Measurements from ENCODE around the gene TAAR2. TPM values are rescaled to one million over a fixed set of nuclear protein-coding genes. Genes with fewer than 3 reads are reported as not detected.
A peak's percentile ranks its signal among the peaks of the same experiment; 100 is the strongest.
"Not testable (repeated sequence)": the region's sequence is repeated elsewhere in the genome, so short reads cannot be mapped to it uniquely, and the experiment has no call there.

Gene TAAR2
- total RNA-seq, 2 experiments from 2014 or later = not detected

DNA sequence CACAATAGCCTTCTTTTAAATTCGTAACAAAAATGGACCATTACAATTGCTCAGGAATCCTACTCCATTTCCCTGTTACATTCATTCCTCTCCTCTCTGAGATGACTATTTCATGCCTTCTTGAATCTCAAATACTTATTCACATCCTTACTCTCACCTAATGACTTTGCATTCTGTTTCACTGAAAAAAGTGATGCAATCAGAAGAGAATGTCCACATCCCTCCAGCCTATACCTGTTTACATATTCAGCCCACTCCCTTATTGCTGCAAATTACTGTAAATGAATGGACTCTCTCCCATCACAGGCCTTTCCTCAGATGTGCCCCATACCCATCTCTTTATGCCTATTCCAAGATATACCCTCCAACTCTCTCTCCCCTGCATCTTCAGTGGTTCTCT, 26.4 kb upstream of the TAAR2 start:
- intact Hi-C loops (cut with DNase I, micrococcal nuclease) = no loop called here
- Mint-ChIP-seq H3K4me1 (peaks cover 2% of the 10 kb centered on the region), H3K9me3 (ENCODE audit: low read depth) (no peaks in the 10 kb centered on the region), H3K27me3 (peaks cover 4% of the 10 kb centered on the region), H3K36me3 (ENCODE audit: low read depth) (no peaks in the 10 kb centered on the region), H3K27ac (no peak overlapping the region), H3K4me3 (no peak overlapping the region)
- ChIA-PET POLR2A (no interaction called here), CTCF (no interaction called here)
- DNase-seq (no peak), ATAC-seq (no peak)

DNA sequence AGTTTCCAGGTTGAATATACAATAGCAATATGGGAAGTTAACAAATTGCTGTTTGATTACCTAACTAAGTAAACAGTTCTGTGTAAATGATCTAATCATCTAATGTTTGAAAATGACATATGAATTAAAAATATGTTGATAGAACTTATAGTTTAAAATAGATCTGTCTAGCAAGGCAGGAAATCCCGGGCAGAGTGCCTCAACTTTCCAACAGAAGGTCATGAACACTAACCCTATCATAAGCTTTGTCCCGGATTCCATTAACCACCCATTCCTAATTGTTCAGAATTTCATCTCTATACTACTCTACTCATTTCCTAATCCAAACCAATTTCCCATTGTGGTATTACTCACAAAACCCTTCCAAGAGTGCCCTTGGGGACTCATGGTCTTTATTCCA, 24.8 kb upstream of the TAAR2 start:
- H3K4me1 Mint-ChIP-seq = peaks cover 2% of the 10 kb centered on the region
- POLR2A ChIA-PET = no interaction called here
- no peak overlapping the region for H3K4me3 Mint-ChIP-seq
- H3K36me3 Mint-ChIP-seq (ENCODE audit: low read depth) = no peaks in the 10 kb centered on the region
- CTCF ChIA-PET = interaction anchor here (0.8 kb wide), 1 partner anchor 14 kb away, joined by 3 read pairs; no protein-coding TSS in a partner anchor
- H3K27me3 Mint-ChIP-seq = peaks cover 4% of the 10 kb centered on the region
- intact Hi-C loops (cut with DNase I, micrococcal nuclease) = no loop called here
- no peaks in the 10 kb centered on the region for H3K9me3 Mint-ChIP-seq (ENCODE audit: low read depth)
- ATAC-seq (no peak), DNase-seq (no peak)
- no peak overlapping the region for H3K27ac Mint-ChIP-seq

DNA sequence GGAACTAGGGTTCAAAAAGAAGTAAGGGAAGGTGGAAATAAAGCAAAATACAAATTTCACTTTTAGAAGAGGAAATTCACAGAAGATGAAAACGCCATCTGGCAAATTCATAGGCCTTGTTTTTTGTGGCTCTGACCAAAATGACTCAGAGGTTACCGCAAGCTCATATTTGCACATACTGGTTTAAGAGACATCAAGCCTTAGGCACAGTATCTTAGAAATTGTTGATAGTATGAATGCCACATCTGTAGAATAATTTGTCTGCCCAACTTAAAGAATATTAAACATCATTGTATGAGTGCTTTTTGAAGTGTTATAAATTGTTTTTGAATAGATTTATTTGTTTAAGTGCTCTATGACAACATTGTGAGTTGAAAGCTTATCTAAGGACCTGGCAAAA, 24.3 kb upstream of the TAAR2 start:
- H3K9me3 Mint-ChIP-seq (ENCODE audit: low read depth) = no peaks in the 10 kb centered on the region
- peaks cover 4% of the 10 kb centered on the region for H3K27me3 Mint-ChIP-seq
- H3K36me3 Mint-ChIP-seq (ENCODE audit: low read depth) = no peaks in the 10 kb centered on the region
- CTCF ChIA-PET = interaction anchor here (0.8 kb wide), 1 partner anchor 14 kb away, joined by 3 read pairs; no protein-coding TSS in a partner anchor
- H3K27ac Mint-ChIP-seq = no peak overlapping the region
- H3K4me1 Mint-ChIP-seq = peaks cover 2% of the 10 kb centered on the region
- intact Hi-C loops (cut with DNase I, micrococcal nuclease) = no loop called here
- POLR2A ChIA-PET = no interaction called here
- ATAC-seq (peak; percentile 44), DNase-seq (peak; percentile 30)
- no peak overlapping the region for H3K4me3 Mint-ChIP-seq

DNA sequence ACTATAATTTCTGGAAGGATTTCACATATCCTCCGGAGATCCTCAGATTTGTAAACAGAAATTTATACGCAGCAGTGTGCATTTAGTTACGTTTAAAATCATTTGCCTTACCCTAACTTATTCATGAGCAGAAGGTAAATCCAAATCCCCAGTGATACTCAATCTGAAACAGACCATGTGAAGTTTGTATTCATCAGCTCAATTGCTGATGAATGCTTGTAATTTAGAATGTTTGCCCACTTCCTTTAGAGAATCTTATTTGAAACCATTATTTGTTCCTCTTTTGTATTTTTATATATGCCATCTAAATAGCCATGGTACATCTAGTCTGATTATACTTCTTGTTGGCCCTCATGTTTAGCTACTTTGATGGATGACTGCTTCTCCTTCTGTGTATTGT, 19.5 kb upstream of the TAAR2 start:
- Mint-ChIP-seq H3K4me1 (peaks cover 2% of the 10 kb centered on the region), H3K9me3 (ENCODE audit: low read depth) (no peaks in the 10 kb centered on the region), H3K36me3 (ENCODE audit: low read depth) (no peaks in the 10 kb centered on the region), H3K27me3 (peaks cover 4% of the 10 kb centered on the region), H3K4me3 (no peak overlapping the region), H3K27ac (no peak overlapping the region)
- intact Hi-C loops (cut with DNase I, micrococcal nuclease) = no loop called here
- CTCF ChIA-PET = no interaction called here
- POLR2A ChIA-PET = no interaction called here
- ATAC-seq = no peak
- DNase-seq = no peak

DNA sequence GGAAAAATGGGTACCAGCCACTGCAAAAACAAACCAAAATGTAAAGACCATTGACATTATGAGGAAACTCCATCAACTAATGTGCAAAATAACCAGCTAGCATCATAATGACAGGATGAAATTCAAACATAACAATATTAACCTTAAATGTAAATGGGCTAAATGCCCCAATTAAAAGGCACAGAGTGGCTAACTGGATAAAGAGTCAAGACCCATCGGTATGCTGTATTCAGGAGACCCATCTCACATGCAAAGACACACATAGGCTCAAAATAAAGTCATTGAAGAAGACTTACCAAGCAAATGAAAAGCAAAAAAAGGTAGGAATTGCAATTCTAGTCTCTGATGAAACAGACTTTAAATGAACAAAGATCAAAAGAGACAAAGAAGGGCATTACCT, 13.1 kb upstream of the TAAR2 start:
- CTCF ChIA-PET; H3K4me1 Mint-ChIP-seq; intact Hi-C loops (cut with DNase I, micrococcal nuclease); H3K4me3 Mint-ChIP-seq; H3K27ac Mint-ChIP-seq; POLR2A ChIA-PET; H3K36me3 Mint-ChIP-seq (ENCODE audit: low read depth); H3K9me3 Mint-ChIP-seq (ENCODE audit: low read depth); DNase-seq; ATAC-seq: not testable (repeated sequence)
- peaks cover 34% of the 10 kb centered on the region for H3K27me3 Mint-ChIP-seq

DNA sequence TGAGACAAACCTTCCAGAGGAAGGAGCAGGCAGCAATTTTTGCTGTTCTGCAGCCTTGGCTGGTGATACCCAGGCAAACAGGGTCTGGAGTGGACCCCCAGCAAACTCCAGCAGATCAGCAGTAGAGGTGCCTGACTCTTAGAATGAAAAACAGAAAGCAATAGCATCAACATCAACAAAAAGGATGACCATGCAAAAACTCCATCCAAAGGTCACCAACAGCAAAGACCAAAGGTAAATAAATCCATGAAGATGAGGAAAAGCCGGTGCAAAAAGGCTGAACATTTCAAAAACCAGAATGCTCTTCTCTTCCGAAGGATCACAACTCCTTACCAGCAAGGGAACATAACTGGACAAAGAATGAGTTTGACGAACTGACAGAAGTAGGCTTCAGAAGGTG, 11.8 kb upstream of the TAAR2 start:
- POLR2A ChIA-PET; ATAC-seq; intact Hi-C loops (cut with DNase I, micrococcal nuclease); H3K4me1 Mint-ChIP-seq; H3K9me3 Mint-ChIP-seq (ENCODE audit: low read depth); CTCF ChIA-PET; DNase-seq; H3K27ac Mint-ChIP-seq; H3K4me3 Mint-ChIP-seq; H3K36me3 Mint-ChIP-seq (ENCODE audit: low read depth): not testable (repeated sequence)
- H3K27me3 Mint-ChIP-seq = peaks cover 32% of the 10 kb centered on the region

DNA sequence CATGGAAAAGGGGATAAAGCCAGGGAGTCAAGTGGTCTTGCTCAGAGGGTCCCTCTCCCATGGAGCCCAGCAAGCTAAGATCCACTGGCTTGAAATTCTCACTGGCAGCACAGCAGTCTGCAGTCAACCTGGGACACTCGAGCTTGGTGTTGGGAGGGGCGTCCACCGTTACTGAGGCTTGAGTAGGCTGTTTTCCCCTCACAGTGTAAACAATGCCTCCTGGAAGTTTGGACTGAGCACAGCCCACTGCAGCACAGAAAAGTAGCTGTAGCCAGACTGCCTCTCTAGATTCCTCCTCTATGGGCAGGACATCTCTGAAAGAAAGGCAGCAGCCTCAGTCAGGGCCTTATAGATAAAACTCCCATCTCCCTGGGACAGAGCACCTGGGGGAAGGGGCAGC, 11.2 kb upstream of the TAAR2 start:
- H3K4me1 Mint-ChIP-seq; intact Hi-C loops (cut with DNase I, micrococcal nuclease); H3K9me3 Mint-ChIP-seq (ENCODE audit: low read depth); DNase-seq; H3K4me3 Mint-ChIP-seq; ATAC-seq; H3K27ac Mint-ChIP-seq; POLR2A ChIA-PET; H3K36me3 Mint-ChIP-seq (ENCODE audit: low read depth): not testable (repeated sequence)
- peaks cover 34% of the 10 kb centered on the region for H3K27me3 Mint-ChIP-seq
- CTCF ChIA-PET = interaction anchor here (0.6 kb wide), 1 partner anchor 140 kb away, joined by 4 read pairs; no protein-coding TSS in a partner anchor

DNA sequence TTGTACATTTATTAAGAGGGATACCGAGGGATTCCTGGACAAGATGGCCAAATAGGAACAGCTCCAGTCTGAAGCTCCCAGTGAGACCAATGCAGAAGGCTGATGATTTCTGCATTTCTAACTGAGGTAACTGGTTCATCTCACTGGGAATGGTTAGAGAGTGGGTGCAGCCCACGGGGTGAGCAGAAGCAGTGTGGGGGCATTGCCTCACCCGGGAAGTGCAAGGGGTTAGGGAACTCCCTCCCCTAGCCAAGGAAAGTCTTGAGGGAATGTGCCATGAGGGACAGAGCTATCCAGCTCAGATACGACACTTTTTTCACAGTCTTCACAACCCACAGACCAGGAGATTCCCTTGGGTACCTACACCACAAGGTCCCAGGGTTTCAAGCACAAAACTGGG, 10.7 kb upstream of the TAAR2 start:
- ChIA-PET POLR2A (no interaction called here), CTCF (interaction anchor here (0.6 kb wide), 1 partner anchor 141 kb away, joined by 4 read pairs; no protein-coding TSS in a partner anchor)
- intact Hi-C loops (cut with DNase I, micrococcal nuclease) = no loop called here

DNA sequence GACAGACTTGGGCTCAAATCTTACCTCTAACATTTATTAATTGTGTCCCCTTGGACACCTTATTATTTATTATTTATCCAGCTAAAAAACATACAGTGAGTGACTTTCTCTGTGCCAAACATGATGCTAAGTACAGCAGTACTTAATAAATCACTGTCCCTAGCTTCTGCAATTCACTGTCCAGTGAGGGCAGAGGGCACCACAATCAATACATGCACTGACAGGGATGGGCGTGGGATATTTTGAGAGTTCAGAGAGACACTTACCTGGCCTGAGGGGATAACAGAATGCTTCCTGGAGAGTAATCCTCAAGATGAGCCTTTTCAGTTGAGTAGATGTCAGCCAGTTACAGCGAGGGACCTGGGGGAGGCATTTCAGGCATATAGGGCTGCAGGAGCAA, 9.3 kb upstream of the TAAR2 start:
- ChIA-PET CTCF (interaction anchor here (1.2 kb wide), 1 partner anchor 12 kb away, joined by 3 read pairs; no protein-coding TSS in a partner anchor), POLR2A (no interaction called here)
- no peak for ATAC-seq

More for the DNA sequence above, 10.7 kb upstream of the TAAR2 start:
- H3K4me3 Mint-ChIP-seq = no peak overlapping the region
- no peaks in the 10 kb centered on the region for H3K36me3 Mint-ChIP-seq (ENCODE audit: low read depth)
- H3K27me3 Mint-ChIP-seq = peaks cover 34% of the 10 kb centered on the region
- no peak for ATAC-seq
- DNase-seq = no peak
- no peaks in the 10 kb centered on the region for H3K9me3 Mint-ChIP-seq (ENCODE audit: low read depth)
- H3K4me1 Mint-ChIP-seq = no peaks in the 10 kb centered on the region
- no peak overlapping the region for H3K27ac Mint-ChIP-seq

DNA sequence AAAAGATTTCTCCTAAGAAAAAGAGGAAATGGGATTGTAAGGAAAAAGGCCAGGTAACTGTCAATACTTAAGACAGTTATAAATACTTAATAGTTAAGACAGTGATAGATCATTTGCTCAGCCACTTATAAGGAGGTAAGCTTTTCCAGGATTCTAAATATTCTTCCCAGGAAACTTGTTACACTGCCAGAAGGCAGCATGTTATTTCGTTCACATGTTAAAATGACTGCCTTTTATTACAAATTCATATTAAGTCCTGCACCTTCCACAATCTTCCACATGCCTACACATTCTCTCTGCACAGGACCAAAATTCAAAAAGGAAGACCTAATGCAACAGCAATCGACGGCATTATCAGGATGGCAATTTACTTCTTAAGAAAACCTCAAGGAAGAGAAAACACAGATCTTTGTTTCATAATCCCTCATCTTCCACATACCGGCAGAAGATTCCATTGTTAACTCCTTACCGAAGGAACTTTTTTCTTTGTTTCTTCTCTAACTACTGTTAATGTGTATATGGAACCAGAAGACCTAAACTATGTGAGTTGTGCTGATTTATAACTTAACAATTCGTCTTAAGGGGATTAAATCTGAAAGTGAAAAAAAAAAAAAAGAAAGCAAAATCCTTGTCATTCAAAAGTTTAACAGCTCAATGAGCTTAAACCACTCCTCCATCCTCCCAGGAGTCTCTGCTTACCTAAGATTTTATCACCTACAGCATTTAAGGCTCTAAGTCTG, 799 bp downstream of the TAAR2 start:
- no peak for DNase-seq
- H3K4me1 Mint-ChIP-seq = no peaks in the 10 kb centered on the region
- POLR2A ChIA-PET = no interaction called here
- H3K4me3 Mint-ChIP-seq = no peak overlapping the region
- no peaks in the 10 kb centered on the region for H3K9me3 Mint-ChIP-seq (ENCODE audit: low read depth)
- peaks cover 14% of the 10 kb centered on the region for H3K27me3 Mint-ChIP-seq
- CTCF ChIA-PET = no interaction called here
- intact Hi-C loops (cut with DNase I, micrococcal nuclease) = no loop called here
- H3K36me3 Mint-ChIP-seq (ENCODE audit: low read depth) = no peaks in the 10 kb centered on the region
- no peak overlapping the region for H3K27ac Mint-ChIP-seq
- ATAC-seq = no peak

More for the DNA sequence above, 9.3 kb upstream of the TAAR2 start:
- DNase-seq = no peak
- intact Hi-C loops (cut with DNase I, micrococcal nuclease) = no loop called here
- no peaks in the 10 kb centered on the region for H3K9me3 Mint-ChIP-seq (ENCODE audit: low read depth)
- H3K4me1 Mint-ChIP-seq = no peaks in the 10 kb centered on the region
- no peaks in the 10 kb centered on the region for H3K36me3 Mint-ChIP-seq (ENCODE audit: low read depth)
- H3K27ac Mint-ChIP-seq = no peak overlapping the region
- H3K27me3 Mint-ChIP-seq = peaks cover 39% of the 10 kb centered on the region
- no peak overlapping the region for H3K4me3 Mint-ChIP-seq

DNA sequence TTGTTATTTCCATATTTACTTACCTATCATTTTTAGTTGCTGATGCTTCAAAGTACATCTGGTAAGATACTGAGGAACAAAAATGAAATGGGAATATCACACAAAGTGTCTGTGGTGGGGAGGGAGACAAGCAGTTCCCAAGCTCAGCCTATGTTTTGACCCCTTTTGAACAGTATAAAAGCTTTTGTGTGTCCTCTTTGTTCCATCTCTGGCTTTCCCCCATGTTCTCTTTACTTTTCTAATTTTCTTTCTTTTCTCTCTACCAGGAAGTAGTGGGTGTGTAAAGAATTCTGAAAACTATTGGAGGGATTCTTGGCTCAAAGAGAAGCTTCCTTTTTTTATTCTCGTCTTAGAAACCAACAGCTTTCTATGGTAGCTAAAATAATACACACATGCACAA, 7.4 kb downstream of the TAAR2 start:
- no peaks in the 10 kb centered on the region for H3K36me3 Mint-ChIP-seq (ENCODE audit: low read depth)

DNA sequence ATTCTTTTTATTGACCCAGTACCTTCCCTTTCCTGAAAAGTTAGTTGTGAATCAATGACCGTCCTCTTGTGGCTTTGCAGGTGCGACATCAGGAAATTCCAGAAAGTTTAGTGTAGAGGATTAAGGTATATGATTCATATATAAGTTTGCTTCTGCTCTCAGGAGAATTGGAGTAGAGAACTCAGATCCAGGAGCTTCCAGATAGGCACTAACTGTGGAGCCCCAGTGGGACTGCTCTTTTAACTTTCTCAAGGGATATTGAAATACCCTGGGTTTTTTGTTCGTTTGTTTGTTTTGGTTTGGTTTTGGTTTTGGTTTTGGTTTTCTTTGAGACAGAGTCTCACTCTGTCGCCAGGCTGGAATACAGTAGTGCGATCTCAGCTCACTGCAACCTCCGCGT, 9.5 kb downstream of the TAAR2 start:
- Mint-ChIP-seq H3K4me3 (no peak overlapping the region), H3K27me3 (peaks cover 12% of the 10 kb centered on the region), H3K9me3 (ENCODE audit: low read depth) (no peaks in the 10 kb centered on the region), H3K4me1 (no peaks in the 10 kb centered on the region), H3K27ac (no peak overlapping the region), H3K36me3 (ENCODE audit: low read depth) (no peaks in the 10 kb centered on the region)
- POLR2A ChIA-PET = no interaction called here
- intact Hi-C loops (cut with DNase I, micrococcal nuclease) = no loop called here
- ATAC-seq (no peak), DNase-seq (no peak)
- CTCF ChIA-PET = no interaction called here

More for the DNA sequence above, 7.4 kb downstream of the TAAR2 start:
- ATAC-seq (no peak), DNase-seq (no peak)
- Mint-ChIP-seq H3K27ac (no peak overlapping the region), H3K27me3 (peaks cover 12% of the 10 kb centered on the region), H3K4me1 (no peaks in the 10 kb centered on the region), H3K9me3 (ENCODE audit: low read depth) (no peaks in the 10 kb centered on the region), H3K4me3 (no peak overlapping the region)
- CTCF ChIA-PET = no interaction called here
- POLR2A ChIA-PET = no interaction called here
- intact Hi-C loops (cut with DNase I, micrococcal nuclease) = no loop called here
